Esophagus squamous epithelium (tissue), 5 donors: ENCODE results near the gene DDX59. TPM values are rescaled to one million over a fixed set of nuclear protein-coding genes. Genes with fewer than 3 reads are reported as not detected.

Source experiments
- DNase-seq: peaks from one replicate; lab custom pipeline; 2025; lab: John Stamatoyannopoulos, UW
- H3K27ac ChIP-seq, 4 donors: fragments of 200-600 bp; sonication (generic); one replicate each; pipeline ENCODE4 v1.5.1; 2016 to 2019; ENCODE audit warnings: mild to moderate bottlenecking in 1 of 4
- H3K27me3 ChIP-seq, 4 donors: fragments of 200-600 bp; sonication (generic); 1 replicate in 3 of 4; 2 replicates in 1 of 4; pipeline versions ENCODE4 v1.5.1 to v1.6.0; 2017 to 2021; ENCODE audit warnings: antibody characterized with exemption in 1 of 4
- H3K36me3 ChIP-seq, 3 donors: fragments of 200-600 bp; sonication (generic); one replicate each; pipeline ENCODE4 v1.5.1; 2016 to 2019
- H3K4me1 ChIP-seq, 3 donors: fragments of 200-600 bp; sonication (generic); one replicate each; pipeline ENCODE4 v1.5.1; 2017 to 2019
- H3K4me3 ChIP-seq, 4 donors: fragments of 200-600 bp; sonication (generic); 1 replicate in 3 of 4; 2 replicates in 1 of 4; pipeline ENCODE4 v1.5.1; 2016 to 2019; ENCODE audit warnings: mild to moderate bottlenecking in 2 of 4, moderate library complexity in 1 of 4
- H3K9me3 ChIP-seq, 3 donors: fragments of 200-600 bp; sonication (generic); one replicate each; pipeline ENCODE4 v1.5.1; 2016 to 2019
- CTCF ChIP-seq, 6 experiments: fragments of 450-650 bp in 4 of 6; fragments of 200-600 bp in 2 of 6; sonication (generic) in 2 of 6; IDR thresholded peaks; one replicate each; pipeline ENCODE4 v1.5.1; 2016 to 2019; ENCODE audit warnings: antibody characterized with exemption in 6 of 6, mild to moderate bottlenecking in 4 of 6, moderate library complexity in 4 of 6
- POLR2A ChIP-seq, 4 donors: fragments of 450-650 bp; IDR thresholded peaks; one replicate each; pipeline ENCODE4 v1.6.1; 2017; ENCODE audit warnings: antibody characterized with exemption in 4 of 4, mild to moderate bottlenecking in 4 of 4, moderate library complexity in 3 of 4
- WGBS, 2 donors: methylation state at CpG; one replicate each; pipeline ENCODE4 v1.1.5; 2018; 5-methylcytosine and 5-hydroxymethylcytosine counted together
- intact Hi-C: fragments of 100-400 bp; cut with DNase I; formaldehyde crosslinking; loops from one replicate; pipeline ENCODE4 v1.15.0; 2022
- total RNA-seq, 4 donors: library from RNA; depleted of rRNA; stranded (reverse); fragments of >200 nt; gene quantifications; one replicate each; pipeline ENCODE4 v1.1.0, GENCODE V29; 2016
- donor health status: DM: yes; HTN: yes; CAD: no.

DDX59 gene
- total RNA-seq, 4 donors from 2014 or later: 10.2 to 16.8 (median 12.4) TPM

GRCh38 chr1:200619894-200620272, 49.8 kb downstream of the DDX59 start:
- H3K4me3 ChIP-seq: peak overlapping the region; percentile 42 to 77 (median 62)
- H3K9me3 ChIP-seq: no peaks in the 10 kb centered on the region
- no peak for DNase-seq
- intact Hi-C loops: loop anchor here (10.0 kb wide), 1 partner anchor 185 kb away; no protein-coding TSS in a partner anchor
- peak overlapping the region in 2 of 4 donors; percentile 64 to 79 for H3K27ac ChIP-seq
- no peaks in the 10 kb centered on the region for H3K27me3 ChIP-seq
- WGBS, 2 donors: 11 to 12% methylated on average over 6 of the region's 6 CpGs
- peaks cover 0 to 33% (median 9%) of the 10 kb centered on the region in 3 donors for H3K4me1 ChIP-seq
- TF ChIP-seq POLR2A (IDR thresholded peaks at IDR 0.05) (no peak), CTCF (IDR thresholded peaks at IDR 0.05) (no peak)
- H3K36me3 ChIP-seq: no peaks in the 10 kb centered on the region

GRCh38 chr1:200610846-200611245, 58.9 kb downstream of the DDX59 start:
- intact Hi-C loops: no loop called here
- DNase-seq: no peak
- H3K36me3 ChIP-seq: no peaks in the 10 kb centered on the region
- 60 to 62% methylated on average over 2 of the region's 2 CpGs for WGBS, 2 donors
- H3K4me1 ChIP-seq: no peaks in the 10 kb centered on the region
- H3K27ac ChIP-seq: no peak overlapping the region
- TF ChIP-seq CTCF (IDR thresholded peaks at IDR 0.05): no peak
- no peak for TF ChIP-seq POLR2A (IDR thresholded peaks at IDR 0.05)
- no peaks in the 10 kb centered on the region for H3K9me3 ChIP-seq
- H3K4me3 ChIP-seq: no peak overlapping the region
- no peaks in the 10 kb centered on the region for H3K27me3 ChIP-seq

GRCh38 chr1:200602632-200603031, 67.1 kb downstream of the DDX59 start:
- Histone ChIP-seq H3K4me1 (no peaks in the 10 kb centered on the region), H3K27ac (no peak overlapping the region), H3K4me3 (no peak overlapping the region), H3K27me3 (no peaks in the 10 kb centered on the region), H3K36me3 (no peaks in the 10 kb centered on the region), H3K9me3 (no peaks in the 10 kb centered on the region)
- 93 to 94% methylated on average over 1 of the region's 1 CpG for WGBS, 2 donors
- intact Hi-C loops: no loop called here
- TF ChIP-seq POLR2A (IDR thresholded peaks at IDR 0.05): no peak
- no peak for DNase-seq

Other genes with a start within 250 kb of the DDX59 start
- gene KIF14, start 49.2 kb downstream of the DDX59 start, total RNA-seq: 1 to 10 TPM; 1.5 to 5.8 (median 3.1) TPM
- 10 to 100 TPM in 3 of 4 donors, 1 to 10 TPM in 1; 9.2 to 27.5 (median 19.7) TPM for gene CAMSAP2, start 69.0 kb upstream of the DDX59 start, total RNA-seq
- 1 to 10 TPM in 1 of 4 donors, not detected in 3; 1.3 TPM for gene GPR25, start 203.1 kb upstream of the DDX59 start, total RNA-seq
- 100 to 1,000 TPM in 1 of 4 donors, 10 to 100 TPM in 3; 45.6 to 102 (median 58.4) TPM for gene INAVA, start 225.0 kb upstream of the DDX59 start, total RNA-seq